Measurements from ENCODE around the gene ZFYVE28.

GRCh38 chr4:2248044-2248780 is 170.2 kb downstream of the ZFYVE28 start:
- TF ChIP-seq CTCF (IDR thresholded peaks at IDR 0.05) (no peak), EP300 (IDR thresholded peaks at IDR 0.05) (no peak), POLR2A (IDR thresholded peaks at IDR 0.05) (no peak)

Data from ovary (tissue), 3 donors.